ENCODE results near the gene MICAL2. TPM values are rescaled to one million over a fixed set of nuclear protein-coding genes. Genes with fewer than 3 reads are reported as not detected.

Gene MICAL2
- total RNA-seq, 1 experiment from 2014 or later, result 62.9 TPM

DNA sequence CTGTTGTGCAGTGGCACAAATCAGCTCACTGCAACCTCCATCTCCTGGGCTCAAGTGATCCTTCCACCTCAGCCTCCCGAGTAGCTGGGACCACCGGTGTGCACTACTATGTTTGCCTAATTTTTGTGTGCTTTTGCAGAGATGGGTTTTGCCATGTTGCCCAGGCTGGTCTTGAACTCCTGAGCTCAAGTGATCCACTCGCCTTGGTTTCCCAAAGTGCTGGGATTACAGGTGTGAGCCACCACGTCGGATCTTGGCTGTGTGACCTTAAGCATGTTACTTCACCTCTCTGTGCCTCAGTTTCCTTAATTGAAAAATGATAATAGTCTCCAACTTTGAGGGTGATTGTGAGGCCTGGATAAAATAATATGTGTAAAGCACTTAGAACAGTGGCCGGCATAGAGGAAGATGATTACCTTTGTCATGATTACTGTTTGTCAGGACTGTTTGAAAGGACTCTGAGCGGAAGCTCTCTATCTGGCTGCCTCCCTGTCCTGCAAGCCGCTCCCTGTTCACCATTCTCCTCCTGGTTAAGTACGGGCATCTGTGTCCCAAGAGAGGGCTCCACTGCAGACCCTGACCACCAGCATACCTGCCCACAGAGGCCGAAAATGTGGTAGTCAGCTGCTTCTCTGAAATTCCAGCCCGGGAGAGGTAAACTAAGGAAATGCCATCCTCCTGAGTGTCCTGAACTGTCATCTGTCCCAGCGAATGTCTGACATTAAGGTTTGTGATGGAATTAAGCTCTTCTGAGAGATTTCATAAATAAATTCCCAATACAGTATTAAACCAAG, 73.6 kb downstream of the MICAL2 start:
- no peak overlapping the region for H2AFZ ChIP-seq (ENCODE audit: low read length)
- peak overlapping the region; percentile 98 for H3K27ac ChIP-seq (ENCODE audit: low read length)
- H3F3A ChIP-seq (ENCODE audit: low read length, unreplicated experiment), result no peaks in the 10 kb centered on the region
- CTCF ChIA-PET, result interaction anchor here (0.5 kb wide), 1 partner anchor 117 kb away, joined by 4 read pairs; no protein-coding TSS in a partner anchor
- no peaks in the 10 kb centered on the region for H4K20me1 ChIP-seq (ENCODE audit: low read length)
- no peaks in the 10 kb centered on the region for H3K9me3 ChIP-seq (ENCODE audit: low read length)
- ATAC-seq (no peak), DNase-seq (no peak)
- BruUV-seq (replicated peaks), result no TSS peak
- no peaks in the 10 kb centered on the region for H3K27me3 ChIP-seq (ENCODE audit: low read length)
- peaks cover 22% of the 10 kb centered on the region; the same call in 1 of the 2 replicates for H3K36me3 ChIP-seq (ENCODE audit: low read depth, low read length)
- H3K4me2 ChIP-seq (ENCODE audit: low read length), result peak overlapping the region; percentile 74
- no peak for TF ChIP-seq EZH2phosphoT487 (IDR thresholded peaks at IDR 0.05; ENCODE audit: borderline replicate concordance, low read length)
- TF ChIP-seq, protein P1, sequence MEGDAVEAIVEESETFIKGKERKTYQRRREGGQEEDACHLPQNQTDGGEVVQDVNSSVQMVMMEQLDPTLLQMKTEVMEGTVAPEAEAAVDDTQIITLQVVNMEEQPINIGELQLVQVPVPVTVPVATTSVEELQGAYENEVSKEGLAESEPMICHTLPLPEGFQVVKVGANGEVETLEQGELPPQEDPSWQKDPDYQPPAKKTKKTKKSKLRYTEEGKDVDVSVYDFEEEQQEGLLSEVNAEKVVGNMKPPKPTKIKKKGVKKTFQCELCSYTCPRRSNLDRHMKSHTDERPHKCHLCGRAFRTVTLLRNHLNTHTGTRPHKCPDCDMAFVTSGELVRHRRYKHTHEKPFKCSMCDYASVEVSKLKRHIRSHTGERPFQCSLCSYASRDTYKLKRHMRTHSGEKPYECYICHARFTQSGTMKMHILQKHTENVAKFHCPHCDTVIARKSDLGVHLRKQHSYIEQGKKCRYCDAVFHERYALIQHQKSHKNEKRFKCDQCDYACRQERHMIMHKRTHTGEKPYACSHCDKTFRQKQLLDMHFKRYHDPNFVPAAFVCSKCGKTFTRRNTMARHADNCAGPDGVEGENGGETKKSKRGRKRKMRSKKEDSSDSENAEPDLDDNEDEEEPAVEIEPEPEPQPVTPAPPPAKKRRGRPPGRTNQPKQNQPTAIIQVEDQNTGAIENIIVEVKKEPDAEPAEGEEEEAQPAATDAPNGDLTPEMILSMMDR (conservative IDR thresholded peaks at IDR 0.05; ENCODE audit: low read depth, low read length), result no peak
- POLR2A ChIA-PET (ENCODE audit: unreplicated experiment), result interaction anchor here (0.6 kb wide), 2 partner anchors 74 to 1561 kb away, joined by 3 to 6 read pairs; partner anchors contain the start of gene MICAL2
- peaks cover 45% of the 10 kb centered on the region for H3K79me2 ChIP-seq (ENCODE audit: low read length)
- intact Hi-C loops (cut with micrococcal nuclease), result loop anchor here (2.0 kb wide), 1 partner anchor 49 kb away; no protein-coding TSS in a partner anchor
- no peak overlapping the region for H3K4me3 ChIP-seq (ENCODE audit: low read length)
- H3K4me1 ChIP-seq (ENCODE audit: insufficient read depth, low read length), result peaks cover 44% of the 10 kb centered on the region
- peak overlapping the region; percentile 66 for H3K9ac ChIP-seq (ENCODE audit: low read length)
- H3K9me2 ChIP-seq (replicated peaks; ENCODE audit: low read length), result no peaks in the 10 kb centered on the region

DNA sequence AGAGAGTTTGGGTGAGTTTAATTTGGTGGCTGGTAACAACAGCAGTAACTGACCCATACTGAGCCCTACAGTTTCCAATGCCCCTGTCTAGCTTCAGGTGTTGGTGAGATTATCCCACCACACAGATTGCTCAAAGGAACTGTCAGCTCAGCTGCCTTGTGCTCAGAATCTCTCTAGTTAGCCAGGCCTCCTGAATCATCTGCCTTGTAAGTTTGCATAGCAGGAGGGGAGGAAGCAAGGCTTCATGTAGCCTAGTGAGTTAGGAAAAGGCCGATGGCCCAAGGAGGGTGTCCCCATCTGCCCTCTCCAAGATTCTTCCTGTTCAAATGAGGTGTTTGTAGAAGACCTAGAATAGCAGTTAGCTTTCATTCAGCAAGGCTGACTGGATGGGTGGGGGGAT, 74.3 kb downstream of the MICAL2 start:
- ATAC-seq, result no peak
- Histone ChIP-seq H3K79me2 (ENCODE audit: low read length) (peaks cover 39% of the 10 kb centered on the region), H3K36me3 (ENCODE audit: low read depth, low read length) (peaks cover 28% of the 10 kb centered on the region; the same call in 1 of the 2 replicates), H3K27ac (ENCODE audit: low read length) (peak overlapping the region; percentile 98; the same call in 1 of the 2 replicates), H3K4me2 (ENCODE audit: low read length) (no peak overlapping the region), H4K20me1 (ENCODE audit: low read length) (no peaks in the 10 kb centered on the region), H3K4me1 (ENCODE audit: insufficient read depth, low read length) (peaks cover 44% of the 10 kb centered on the region), H3K4me3 (ENCODE audit: low read length) (no peak overlapping the region), H3K27me3 (ENCODE audit: low read length) (no peaks in the 10 kb centered on the region), H3K9ac (ENCODE audit: low read length) (no peak overlapping the region), H3K9me2 (replicated peaks; ENCODE audit: low read length) (no peaks in the 10 kb centered on the region), H3K9me3 (ENCODE audit: low read length) (no peaks in the 10 kb centered on the region), H2AFZ (ENCODE audit: low read length) (no peak overlapping the region), H3F3A (ENCODE audit: low read length, unreplicated experiment) (no peaks in the 10 kb centered on the region)
- intact Hi-C loops (cut with micrococcal nuclease), result no loop called here
- ChIA-PET CTCF (no interaction called here), POLR2A (ENCODE audit: unreplicated experiment) (interaction anchor here (0.6 kb wide), 1 partner anchor 1560 kb away, joined by 3 read pairs; no protein-coding TSS in a partner anchor)
- DNase-seq, result peak; percentile 23
- BruUV-seq (replicated peaks), result no TSS peak
- TF ChIP-seq EZH2 (IDR thresholded peaks at IDR 0.05; ENCODE audit: low read length, unreplicated experiment) (no peak), EZH2phosphoT487 (IDR thresholded peaks at IDR 0.05; ENCODE audit: borderline replicate concordance, low read length) (no peak)
- TF ChIP-seq, protein P1 (conservative IDR thresholded peaks at IDR 0.05; ENCODE audit: low read depth, low read length), result no peak

All from PC-3 (cell line).